GM19099 (cell line): ENCODE data around the gene FHDC1.

Experiments used
- POLR2A ChIP-seq: IDR thresholded peaks from 3 replicates; pipeline ENCODE4 v1.6.1; 2011; ENCODE audit warnings: low read depth; ENCODE audit not compliant: insufficient read length; ENCODE audit errors: extremely low read depth

Gene FHDC1

GRCh38 chr4:152981278-152981677, 45.2 kb downstream of the FHDC1 start:
- no peak for TF ChIP-seq POLR2A

GRCh38 chr4:152981842-152982241, 45.7 kb downstream of the FHDC1 start:
- no peak for TF ChIP-seq POLR2A

- no peak for TF ChIP-seq POLR2A
Measured at GRCh38 chr4:152983221-152983620, 47.1 kb downstream of the FHDC1 start.

- TF ChIP-seq POLR2A: no peak
Measured at GRCh38 chr4:152983774-152984411, 47.8 kb downstream of the FHDC1 start.

- no peak for TF ChIP-seq POLR2A
Measured at GRCh38 chr4:152988721-152989553, 52.8 kb downstream of the FHDC1 start.

GRCh38 chr4:152989554-152989970, 53.4 kb downstream of the FHDC1 start:
- TF ChIP-seq POLR2A: no peak

- TF ChIP-seq POLR2A: no peak
Measured at GRCh38 chr4:152990471-152991131, 54.5 kb downstream of the FHDC1 start.

- no peak for TF ChIP-seq POLR2A
Measured at GRCh38 chr4:152991398-152991797, 55.3 kb downstream of the FHDC1 start.

- TF ChIP-seq POLR2A: no peak
Measured at GRCh38 chr4:152992027-152992426, 55.9 kb downstream of the FHDC1 start.

GRCh38 chr4:152992466-152992865, 56.3 kb downstream of the FHDC1 start:
- TF ChIP-seq POLR2A: no peak

GRCh38 chr4:152994038-152994437, 57.9 kb downstream of the FHDC1 start:
- TF ChIP-seq POLR2A: no peak

- no peak for TF ChIP-seq POLR2A
Measured at GRCh38 chr4:152996111-152996571, 60.0 kb downstream of the FHDC1 start.

- no peak for TF ChIP-seq POLR2A
Measured at GRCh38 chr4:152996672-152997071, 60.5 kb downstream of the FHDC1 start.

- no peak for TF ChIP-seq POLR2A
Measured at GRCh38 chr4:152997288-152997687, 61.2 kb downstream of the FHDC1 start.

- TF ChIP-seq POLR2A: no peak
Measured at GRCh38 chr4:152997771-152998487, 61.8 kb downstream of the FHDC1 start.
